OCI-LY7 (cell line): ENCODE measurements around the gene KCNE3. TPM values are rescaled to one million over a fixed set of nuclear protein-coding genes. Genes with fewer than 3 reads are reported as not detected.

Experiments
- BruUV-seq: library from RNA; stranded (reverse); fragments of 400-500 nt; replicated peaks from 2 replicates; lab custom pipeline; 2021; lab: Mats Ljungman, UMichigan
- CTCF ChIA-PET: fragments of 300-600 bp; sonication (Branson Sonifier 250); formaldehyde crosslinking; loops from one replicate; lab custom pipeline; 2022; ENCODE audit warnings: antibody characterized with exemption; ENCODE audit not compliant: unreplicated experiment; lab: Charles Lee
- POLR2A ChIA-PET: fragments of 300-600 bp; sonication (Branson Sonifier 250); formaldehyde crosslinking; loops from one replicate; lab custom pipeline; 2022; ENCODE audit warnings: antibody characterized with exemption; lab: Charles Lee
- DNase-seq: peaks from one replicate; pipeline ENCODE4 v3.0.0-alpha.2; 2015; ENCODE audit warnings: low spot score
- H2AFZ ChIP-seq: fragments of 200-600 bp; sonication (generic), shearing (Covaris generic); 2 replicates; pipeline ENCODE4 v1.6.1; 2014; ENCODE audit warnings: mild to moderate bottlenecking, antibody characterized with exemption, low read length, moderate library complexity
- H3K27ac ChIP-seq: fragments of 200-600 bp; sonication (generic); 2 replicates; pipeline ENCODE4 v1.5.1; 2014; ENCODE audit warnings: mixed run types, low read depth, mild to moderate bottlenecking, moderate library complexity, low read length, inconsistent platforms; ENCODE audit not compliant: poor library complexity, severe bottlenecking
- H3K36me3 ChIP-seq: fragments of 200-600 bp; sonication (generic); 2 replicates; pipeline ENCODE4 v1.6.1; 2014; ENCODE audit warnings: mild to moderate bottlenecking, antibody characterized with exemption, low read length, moderate library complexity, mixed read lengths; ENCODE audit not compliant: insufficient read depth
- H3K4me1 ChIP-seq: fragments of 200-600 bp; sonication (generic); 2 replicates; pipeline ENCODE4 v1.5.1; 2014; ENCODE audit warnings: mild to moderate bottlenecking, low read length; ENCODE audit not compliant: insufficient read depth, poor library complexity, severe bottlenecking
- H3K4me2 ChIP-seq: fragments of 200-600 bp; sonication (generic); 2 replicates; pipeline ENCODE4 v1.6.1; 2014; ENCODE audit warnings: mild to moderate bottlenecking, low read length
- H3K4me3 ChIP-seq: fragments of 200-600 bp; sonication (generic); 2 replicates; pipeline ENCODE4 v1.5.1; 2014; ENCODE audit warnings: mild to moderate bottlenecking, low read depth, low read length; ENCODE audit not compliant: poor library complexity, severe bottlenecking
- H3K79me2 ChIP-seq: fragments of 200-600 bp; sonication (generic); 2 replicates; pipeline ENCODE4 v1.6.1; 2016; ENCODE audit warnings: low read depth, mild to moderate bottlenecking, low read length, moderate library complexity, mixed read lengths; ENCODE audit not compliant: insufficient read depth
- H3K9me2 ChIP-seq: fragments of 200-600 bp; sonication (generic); 2 replicates; pipeline ENCODE4 v1.6.1; 2016; ENCODE audit warnings: mild to moderate bottlenecking, low read length, mixed read lengths; ENCODE audit not compliant: insufficient read depth
- H3K9me3 ChIP-seq: fragments of 200-600 bp; sonication (generic); 2 replicates; pipeline ENCODE4 v1.6.1; 2014; ENCODE audit warnings: mild to moderate bottlenecking, mixed run types, low read length, mixed read lengths
- H4K20me1 ChIP-seq: fragments of 200-600 bp; sonication (generic); 2 replicates; pipeline ENCODE4 v1.6.1; 2014; ENCODE audit warnings: mild to moderate bottlenecking, antibody characterized with exemption, low read length, moderate library complexity, mixed read lengths; ENCODE audit not compliant: insufficient read depth
- CTCF ChIP-seq: fragments of 200-600 bp; sonication (generic); conservative IDR thresholded peaks from 2 replicates; pipeline ENCODE4 v1.5.1; 2014; ENCODE audit warnings: mild to moderate bottlenecking, antibody characterized with exemption, low read length, moderate library complexity, mixed read lengths
- EZH2phosphoT487 ChIP-seq: fragments of 200-600 bp; sonication (generic); IDR thresholded peaks from 2 replicates; pipeline ENCODE4 v1.6.1; 2018; ENCODE audit warnings: low read depth, borderline replicate concordance, mild to moderate bottlenecking, mixed run types, antibody characterized with exemption, low read length, moderate library complexity, mixed read lengths
- intact Hi-C: fragments of 100-400 bp; cut with micrococcal nuclease; formaldehyde crosslinking; loops from one replicate; pipeline ENCODE4 v1.10.0; 2022; ENCODE audit not compliant: unreplicated experiment
- total RNA-seq, 2 experiments: library from RNA; depleted of rRNA in 1 of 2; stranded (reverse); fragments of >200 nt in 1 of 2; shearing (Covaris generic) in 1 of 2; gene quantifications; 2 replicates each; pipeline ENCODE4 v1.2.3, GENCODE V29; 2014 to 2022

The KCNE3 gene
- total RNA-seq, 2 experiments from 2014 or later = not detected

- POLR2A ChIA-PET = interaction anchor here (0.6 kb wide), 1 partner anchor 77 kb away, joined by 4 read pairs; no protein-coding TSS in a partner anchor
- H3K4me3 ChIP-seq = no peak overlapping the region
- no peak overlapping the region for H3K27ac ChIP-seq
- no peaks in the 10 kb centered on the region for H3K9me3 ChIP-seq
- H3K79me2 ChIP-seq = no peaks in the 10 kb centered on the region
- BruUV-seq = no TSS peak
- H3K36me3 ChIP-seq = no peaks in the 10 kb centered on the region
- intact Hi-C loops = no loop called here
- TF ChIP-seq CTCF (no peak), EZH2phosphoT487 (no peak)
- CTCF ChIA-PET = no interaction called here
- no peaks in the 10 kb centered on the region for H3K9me2 ChIP-seq
- DNase-seq = no peak
- H2AFZ ChIP-seq = no peak overlapping the region
- H4K20me1 ChIP-seq = no peaks in the 10 kb centered on the region
- no peak overlapping the region for H3K4me2 ChIP-seq
- H3K4me1 ChIP-seq = no peaks in the 10 kb centered on the region
Measured at GRCh38 chr11:74473382-74474173, 6.2 kb upstream of the KCNE3 start.

- Histone ChIP-seq H3K4me2 (no peak overlapping the region), H4K20me1 (no peaks in the 10 kb centered on the region), H2AFZ (no peak overlapping the region), H3K9me3 (no peaks in the 10 kb centered on the region), H3K4me3 (no peak overlapping the region), H3K9me2 (no peaks in the 10 kb centered on the region), H3K4me1 (no peaks in the 10 kb centered on the region), H3K36me3 (no peaks in the 10 kb centered on the region), H3K27ac (no peak overlapping the region), H3K79me2 (no peaks in the 10 kb centered on the region)
- DNase-seq = no peak
- POLR2A ChIA-PET = no interaction called here
- no peak for TF ChIP-seq EZH2phosphoT487
- TF ChIP-seq CTCF = no peak
- CTCF ChIA-PET = no interaction called here
- BruUV-seq = no TSS peak
- intact Hi-C loops = no loop called here
Measured at GRCh38 chr11:74471668-74472429, 4.5 kb upstream of the KCNE3 start.
